Activated CD8-positive, alpha-beta memory T cell treated with anti-CD3 and anti-CD28 coated beads for 24 hours (primary cell): ENCODE data around the gene RBM34.
"Not testable (repeated sequence)": the region's sequence is repeated elsewhere in the genome, so short reads cannot be mapped to it uniquely, and the experiment has no call there.

Experiments
- DNase-seq: peaks from one replicate; pipeline ENCODE4 v3.0.0-alpha.2; 2020

The RBM34 gene

GRCh38 chr1:235160957-235161684 is at the start of gene RBM34:
Gene RBM34, minus strand, starts transcription at chr1:235161250. Its CDS starts 24 bp downstream, at chr1:235161226.
- DNase-seq: peak; percentile 97

- DNase-seq: no peak
Observed at GRCh38 chr1:235207209-235207565, 46.1 kb upstream of the RBM34 start.

- DNase-seq: no peak
Observed at GRCh38 chr1:235206533-235207208, 45.6 kb upstream of the RBM34 start.

GRCh38 chr1:235205687-235206086 is 44.6 kb upstream of the RBM34 start:
- DNase-seq: no peak

GRCh38 chr1:235203428-235203827 is 42.4 kb upstream of the RBM34 start:
- DNase-seq: no peak

GRCh38 chr1:235202447-235202846 is 41.4 kb upstream of the RBM34 start:
- not testable (repeated sequence) for DNase-seq

- DNase-seq: no peak
Observed at GRCh38 chr1:235199441-235199840, 38.4 kb upstream of the RBM34 start.

- DNase-seq: no peak
Observed at GRCh38 chr1:235190431-235190830, 29.4 kb upstream of the RBM34 start.

GRCh38 chr1:235187316-235187715 is 26.3 kb upstream of the RBM34 start:
- DNase-seq: no peak

- no peak for DNase-seq
Observed at GRCh38 chr1:235181561-235182245, 20.7 kb upstream of the RBM34 start.

GRCh38 chr1:235180916-235181460 is 19.9 kb upstream of the RBM34 start:
- DNase-seq: no peak

- no peak for DNase-seq
Observed at GRCh38 chr1:235176486-235176885, 15.4 kb upstream of the RBM34 start.

- DNase-seq: no peak
Observed at GRCh38 chr1:235169986-235170385, 8.9 kb upstream of the RBM34 start.

GRCh38 chr1:235168375-235168774 is 7.3 kb upstream of the RBM34 start:
- no peak for DNase-seq

GRCh38 chr1:235161685-235162327 is 756 bp upstream of the RBM34 start:
- no peak for DNase-seq

GRCh38 chr1:235160383-235160956 is 580 bp downstream of the RBM34 start:
- DNase-seq: no peak

GRCh38 chr1:235159930-235160329 is 1.1 kb downstream of the RBM34 start:
- not testable (repeated sequence) for DNase-seq

GRCh38 chr1:235159284-235159683 is 1.8 kb downstream of the RBM34 start:
- DNase-seq: not testable (repeated sequence)

- no peak for DNase-seq
Observed at GRCh38 chr1:235158680-235159079, 2.4 kb downstream of the RBM34 start.

GRCh38 chr1:235157150-235157549 is 3.9 kb downstream of the RBM34 start:
- DNase-seq: no peak

GRCh38 chr1:235156740-235157139 is 4.3 kb downstream of the RBM34 start:
- no peak for DNase-seq

- DNase-seq: no peak
Observed at GRCh38 chr1:235156265-235156664, 4.8 kb downstream of the RBM34 start.

GRCh38 chr1:235152235-235152634 is 8.8 kb downstream of the RBM34 start:
- DNase-seq: no peak
